OCI-LY7 (cell line): ENCODE results near the gene BTBD9.

ENCODE experiments used
- CTCF ChIP-seq: fragments of 200-600 bp; sonication (generic); conservative IDR thresholded peaks from 2 replicates; pipeline ENCODE4 v1.5.1; 2014; ENCODE audit warnings: mild to moderate bottlenecking, antibody characterized with exemption, low read length, moderate library complexity, mixed read lengths
- EZH2phosphoT487 ChIP-seq: fragments of 200-600 bp; sonication (generic); IDR thresholded peaks from 2 replicates; pipeline ENCODE4 v1.6.1; 2018; ENCODE audit warnings: low read depth, borderline replicate concordance, mild to moderate bottlenecking, mixed run types, antibody characterized with exemption, low read length, moderate library complexity, mixed read lengths

GRCh38 chr6:38262026-38262425 is 377.7 kb downstream of the BTBD9 start:
- no peak for TF ChIP-seq EZH2phosphoT487
- no peak for TF ChIP-seq CTCF
